ENCODE results near the gene PRR3.

The PRR3 gene

GRCh38 chr6:30562470-30563425 lies 5.7 kb downstream of the PRR3 start:
- no peak overlapping the region for H3K4me3 Mint-ChIP-seq
- no peak for DNase-seq
- peaks cover 56% of the 10 kb centered on the region for H3K36me3 Mint-ChIP-seq (ENCODE audit: low read depth)
- no peak overlapping the region for H3K27ac Mint-ChIP-seq
- no peaks in the 10 kb centered on the region for H3K9me3 Mint-ChIP-seq
- TF ChIP-seq CTCF (IDR thresholded peaks at IDR 0.05): no peak
- peaks cover 14% of the 10 kb centered on the region for H3K4me1 Mint-ChIP-seq
- H3K27me3 Mint-ChIP-seq (ENCODE audit: low read depth, poor library complexity): peaks cover under 1% of the 10 kb centered on the region

DNA sequence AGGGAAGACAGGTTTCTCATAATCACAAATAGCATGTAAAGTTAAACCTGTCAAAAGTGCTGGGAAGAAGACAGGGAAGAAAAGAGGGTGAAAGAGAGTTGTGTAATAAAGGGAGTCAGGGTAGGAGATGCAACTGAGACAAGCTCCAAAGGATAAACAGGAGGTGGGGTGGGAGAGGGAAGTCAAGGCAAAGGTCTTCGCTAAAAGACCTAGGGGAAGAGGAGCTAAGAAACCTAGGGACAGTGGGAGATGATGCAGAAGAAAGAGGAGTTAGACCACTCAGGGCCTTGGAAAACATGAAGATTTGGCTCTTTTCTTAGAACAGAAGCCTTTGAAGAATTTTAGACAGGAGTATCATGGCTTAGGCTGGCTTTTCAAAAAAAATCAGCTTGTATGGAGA lies 7.0 kb downstream of the PRR3 start:
- Mint-ChIP-seq H3K36me3 (ENCODE audit: low read depth) (peaks cover 55% of the 10 kb centered on the region), H3K4me1 (peaks cover 5% of the 10 kb centered on the region), H3K27ac (peak overlapping the region; percentile 86), H3K9me3 (no peaks in the 10 kb centered on the region), H3K27me3 (ENCODE audit: low read depth, poor library complexity) (peaks cover 3% of the 10 kb centered on the region), H3K4me3 (no peak overlapping the region)
- DNase-seq: no peak
- TF ChIP-seq CTCF (IDR thresholded peaks at IDR 0.05): no peak

GRCh38 chr6:30565772-30566171 lies 8.7 kb downstream of the PRR3 start:
- H3K36me3 Mint-ChIP-seq (ENCODE audit: low read depth): peaks cover 39% of the 10 kb centered on the region
- TF ChIP-seq CTCF (IDR thresholded peaks at IDR 0.05): no peak
- no peak for DNase-seq
- H3K4me3 Mint-ChIP-seq: no peak overlapping the region
- no peaks in the 10 kb centered on the region for H3K9me3 Mint-ChIP-seq
- peaks cover 14% of the 10 kb centered on the region for H3K4me1 Mint-ChIP-seq
- H3K27ac Mint-ChIP-seq: no peak overlapping the region
- peaks cover 14% of the 10 kb centered on the region for H3K27me3 Mint-ChIP-seq (ENCODE audit: low read depth, poor library complexity)

DNA sequence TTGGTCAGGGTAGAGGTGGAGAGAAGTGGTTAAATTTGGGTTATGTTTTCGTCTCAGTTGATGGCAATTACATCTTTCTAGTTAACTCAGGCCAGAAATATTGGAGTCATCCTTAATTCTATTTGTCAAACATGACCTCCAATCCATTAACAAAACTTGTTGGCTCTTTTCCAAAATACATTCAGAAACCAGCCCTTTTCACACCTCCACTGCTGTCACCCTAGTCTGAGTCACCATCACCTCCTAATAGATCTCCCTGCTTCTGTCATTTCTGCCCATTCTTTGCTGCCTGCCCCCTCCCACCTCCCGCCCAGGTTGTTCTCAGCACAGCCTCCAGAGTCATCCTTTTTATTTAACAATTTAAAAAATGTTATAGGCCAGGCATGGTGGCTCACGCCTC lies 11.2 kb downstream of the PRR3 start:
- Mint-ChIP-seq H3K4me1 (peaks cover 39% of the 10 kb centered on the region), H3K9me3 (no peaks in the 10 kb centered on the region), H3K36me3 (ENCODE audit: low read depth) (peaks cover 17% of the 10 kb centered on the region), H3K4me3 (no peak overlapping the region), H3K27ac (no peak overlapping the region), H3K27me3 (ENCODE audit: low read depth, poor library complexity) (peaks cover 16% of the 10 kb centered on the region)
- TF ChIP-seq CTCF (IDR thresholded peaks at IDR 0.05): no peak
- no peak for DNase-seq

- H3K4me1 Mint-ChIP-seq: peaks cover 46% of the 10 kb centered on the region
- peaks cover 16% of the 10 kb centered on the region for H3K27me3 Mint-ChIP-seq (ENCODE audit: low read depth, poor library complexity)
- no peak for DNase-seq
- H3K4me3 Mint-ChIP-seq: peak overlapping the region; percentile 95
- H3K27ac Mint-ChIP-seq: no peak overlapping the region
- no peaks in the 10 kb centered on the region for H3K9me3 Mint-ChIP-seq
- no peak for TF ChIP-seq CTCF (IDR thresholded peaks at IDR 0.05)
- H3K36me3 Mint-ChIP-seq (ENCODE audit: low read depth): peaks cover 6% of the 10 kb centered on the region
These were observed 13.2 kb downstream of the PRR3 start for GRCh38 chr6:30570263-30570662.

GRCh38 chr6:30570740-30571074 lies 13.6 kb downstream of the PRR3 start:
- Mint-ChIP-seq H3K27ac (peak overlapping the region; percentile 30), H3K4me1 (peaks cover 46% of the 10 kb centered on the region), H3K27me3 (ENCODE audit: low read depth, poor library complexity) (peaks cover 16% of the 10 kb centered on the region), H3K4me3 (peak overlapping the region; percentile 95), H3K36me3 (ENCODE audit: low read depth) (peaks cover 2% of the 10 kb centered on the region), H3K9me3 (no peaks in the 10 kb centered on the region)
- no peak for TF ChIP-seq CTCF (IDR thresholded peaks at IDR 0.05)
- no peak for DNase-seq
